GM19193 (cell line): ENCODE data around the gene S1PR5.
A peak's percentile ranks its signal among the peaks of the same experiment; 100 is the strongest.

ENCODE experiments used
- POLR2A ChIP-seq: IDR thresholded peaks from 4 replicates; pipeline ENCODE4 v1.6.1; 2011; ENCODE audit not compliant: insufficient read depth, insufficient read length; ENCODE audit errors: extremely low read depth

S1PR5 gene

DNA sequence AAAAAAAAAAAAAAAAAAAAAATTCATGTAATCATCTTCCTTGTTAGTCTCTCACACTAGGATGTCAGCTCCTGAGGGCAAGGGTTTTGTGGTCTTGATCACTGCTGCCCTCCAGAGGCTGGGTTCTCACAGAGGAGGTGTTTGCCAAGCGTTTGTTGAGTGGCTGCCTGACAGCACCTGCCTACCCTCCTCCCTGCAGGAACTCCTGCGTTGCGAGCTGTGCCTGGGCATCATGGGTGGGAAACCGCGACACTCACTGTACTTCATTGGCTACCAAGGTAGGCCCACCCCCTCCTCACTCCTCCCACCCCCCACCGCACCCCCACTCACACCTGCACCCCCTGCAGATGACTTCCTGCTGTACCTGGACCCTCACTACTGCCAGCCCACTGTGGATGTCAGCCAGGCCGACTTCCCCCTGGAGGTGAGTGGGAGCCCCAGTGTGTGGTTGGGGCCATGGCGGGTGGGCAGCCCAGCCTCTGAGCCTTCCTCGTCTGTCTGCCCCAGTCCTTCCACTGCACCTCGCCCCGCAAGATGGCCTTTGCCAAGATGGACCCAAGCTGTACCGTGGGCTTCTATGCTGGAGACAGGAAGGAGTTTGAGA lies 34.6 kb upstream of the S1PR5 start:
- TF ChIP-seq POLR2A: no peak

DNA sequence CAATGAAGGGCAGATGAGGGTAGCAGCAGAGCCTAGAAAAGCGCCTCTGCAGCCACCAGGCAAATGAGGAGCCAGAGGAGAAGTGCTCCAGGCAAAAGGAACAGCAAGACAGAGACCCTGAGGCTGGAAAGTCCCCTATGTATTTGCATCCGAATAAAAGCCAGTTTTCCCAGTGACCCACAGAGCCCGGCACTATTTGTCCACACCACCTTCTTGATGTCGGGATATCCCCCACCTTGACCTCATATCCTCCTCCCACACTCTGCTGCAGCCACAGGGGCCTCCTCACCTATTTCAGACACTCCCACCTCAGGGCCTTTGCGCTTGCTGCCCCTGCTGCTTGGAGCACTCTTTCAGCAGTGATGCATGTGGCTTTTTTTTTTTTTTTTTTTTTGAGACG lies 33.1 kb upstream of the S1PR5 start:
- no peak for TF ChIP-seq POLR2A

GRCh38 chr19:10549733-10550132 lies 32.5 kb upstream of the S1PR5 start:
- no peak for TF ChIP-seq POLR2A

DNA sequence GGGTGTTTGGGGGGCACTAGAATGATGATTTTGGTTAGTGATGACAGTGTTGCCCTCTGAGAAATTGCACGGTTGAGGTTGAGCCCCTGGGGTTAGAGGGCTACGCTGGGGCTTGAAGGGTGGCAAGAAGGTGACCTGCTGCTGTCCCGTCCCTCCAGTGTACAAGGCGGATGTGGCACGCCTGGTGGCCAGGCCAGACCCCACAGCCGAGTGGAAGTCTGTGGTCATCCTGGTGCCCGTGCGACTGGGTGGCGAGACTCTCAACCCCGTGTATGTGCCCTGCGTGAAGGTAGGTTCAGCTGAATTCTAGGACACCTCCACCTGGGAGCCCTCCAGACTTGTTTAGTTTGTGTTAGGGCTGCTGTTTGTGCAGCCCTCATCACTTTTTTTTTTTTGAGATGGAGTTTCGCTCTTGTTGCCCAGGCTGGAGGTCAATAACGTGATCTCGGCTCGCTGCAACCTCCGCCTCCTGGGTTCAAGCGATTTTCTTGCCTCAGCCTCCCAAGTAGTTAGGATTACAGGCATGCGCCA lies 31.6 kb upstream of the S1PR5 start:
- no peak for TF ChIP-seq POLR2A

DNA sequence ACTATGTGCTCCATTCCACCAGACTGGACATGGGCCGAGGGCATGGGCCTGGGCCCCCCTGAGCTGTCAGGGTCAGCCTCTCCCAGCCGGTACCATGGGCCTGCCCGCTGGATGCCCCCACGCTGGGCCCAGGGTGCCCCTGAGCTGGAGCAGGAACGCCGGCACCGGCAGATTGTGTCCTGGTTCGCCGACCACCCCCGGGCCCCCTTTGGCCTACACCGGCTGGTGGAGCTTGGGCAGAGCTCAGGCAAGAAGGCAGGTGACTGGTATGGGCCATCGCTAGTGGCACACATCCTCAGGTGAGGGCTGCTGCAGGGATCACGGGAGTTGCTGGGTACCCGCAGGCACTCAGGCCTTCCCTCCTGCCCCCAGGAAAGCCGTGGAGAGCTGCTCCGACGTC lies 29.6 kb upstream of the S1PR5 start:
- TF ChIP-seq POLR2A: no peak

GRCh38 chr19:10544753-10545251 lies 27.6 kb upstream of the S1PR5 start:
- TF ChIP-seq POLR2A: no peak

DNA sequence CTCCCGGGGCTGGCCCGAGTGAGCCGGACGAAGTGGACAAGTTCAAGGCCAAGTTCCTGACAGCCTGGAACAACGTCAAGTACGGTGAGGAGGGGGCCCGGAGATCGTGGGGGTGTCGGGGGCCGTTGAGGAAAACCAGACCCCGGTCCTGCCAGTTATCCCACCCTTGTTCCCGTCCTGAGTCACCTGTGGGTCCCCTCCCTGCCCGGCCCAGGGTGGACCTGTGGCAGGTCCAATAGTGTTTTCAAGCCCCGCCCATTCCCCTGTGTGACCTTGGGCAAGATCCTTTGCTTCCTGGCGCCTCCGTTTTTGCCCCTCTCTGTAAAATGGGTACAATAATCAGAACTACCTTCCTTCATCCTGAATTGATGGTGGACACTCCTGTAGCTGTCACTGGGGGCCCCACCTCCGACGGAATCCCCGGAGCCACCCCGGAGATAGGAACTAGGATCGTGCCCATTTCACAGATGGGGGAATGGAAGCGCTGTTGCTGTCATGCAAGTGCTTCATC lies 27.1 kb upstream of the S1PR5 start:
- no peak for TF ChIP-seq POLR2A

DNA sequence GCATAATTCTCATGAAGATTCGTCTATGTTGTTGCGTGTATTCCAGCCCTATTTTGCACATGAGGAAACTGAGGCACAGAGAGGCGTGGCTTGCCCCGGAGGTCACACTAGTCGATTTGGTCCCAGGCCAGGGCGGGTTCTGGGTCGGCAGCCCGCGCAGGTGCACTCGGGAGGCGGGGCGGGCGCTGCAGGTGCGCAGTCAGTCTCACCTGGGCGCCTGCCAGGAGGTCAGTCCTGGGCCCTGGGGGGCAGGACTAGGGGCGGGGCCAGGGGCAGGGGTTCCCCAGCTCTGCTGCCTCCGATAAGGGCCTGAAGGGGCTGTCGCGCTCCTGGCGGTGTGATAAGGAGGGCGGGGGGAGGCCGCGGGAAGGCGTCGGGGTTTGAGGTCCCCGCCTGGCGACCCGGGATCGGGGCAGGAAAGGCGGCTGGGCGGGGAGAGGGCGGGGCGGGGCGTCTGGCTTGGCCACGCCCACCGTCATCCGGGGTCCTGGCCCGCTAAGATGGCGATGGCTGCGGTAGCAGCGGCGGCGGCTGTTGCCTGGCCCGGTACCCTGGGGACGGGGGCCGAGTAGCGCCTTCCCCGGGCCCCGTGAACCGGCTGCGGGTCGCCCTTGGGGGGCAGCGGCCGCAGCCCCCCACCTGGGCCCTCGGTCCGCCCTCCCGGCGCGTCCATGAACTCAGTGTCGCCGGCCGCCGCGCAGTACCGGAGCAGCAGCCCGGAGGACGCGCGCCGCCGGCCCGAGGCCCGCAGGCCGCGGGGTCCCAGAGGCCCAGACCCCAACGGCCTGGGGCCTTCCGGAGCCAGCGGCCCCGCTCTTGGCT lies 26.4 kb upstream of the S1PR5 start, which contains the start of gene ATG4D:
ATG4D (plus strand) TSS at position 485 of the 822 bp plus-strand sequence; CDS start at position 672, 187 bp downstream.
- TF ChIP-seq POLR2A: peak; percentile 85

DNA sequence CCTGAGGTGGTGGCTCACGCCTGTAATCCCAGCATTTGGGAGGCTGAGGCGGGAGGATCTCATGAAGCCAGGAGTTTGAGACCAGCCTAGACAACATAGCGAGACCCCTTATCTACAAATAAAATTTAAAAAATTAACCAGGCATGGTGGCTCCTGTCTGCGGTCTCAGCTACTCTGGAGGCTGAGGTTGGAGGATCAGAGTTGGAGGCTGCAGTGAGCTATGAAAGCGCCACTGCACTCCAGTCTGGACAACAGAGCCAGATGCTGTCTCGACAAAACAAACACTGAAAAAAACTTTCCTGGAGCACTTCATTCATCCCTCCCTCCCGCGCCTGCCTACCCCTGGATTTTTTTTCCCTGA lies 25.8 kb upstream of the S1PR5 start:
- no peak for TF ChIP-seq POLR2A

DNA sequence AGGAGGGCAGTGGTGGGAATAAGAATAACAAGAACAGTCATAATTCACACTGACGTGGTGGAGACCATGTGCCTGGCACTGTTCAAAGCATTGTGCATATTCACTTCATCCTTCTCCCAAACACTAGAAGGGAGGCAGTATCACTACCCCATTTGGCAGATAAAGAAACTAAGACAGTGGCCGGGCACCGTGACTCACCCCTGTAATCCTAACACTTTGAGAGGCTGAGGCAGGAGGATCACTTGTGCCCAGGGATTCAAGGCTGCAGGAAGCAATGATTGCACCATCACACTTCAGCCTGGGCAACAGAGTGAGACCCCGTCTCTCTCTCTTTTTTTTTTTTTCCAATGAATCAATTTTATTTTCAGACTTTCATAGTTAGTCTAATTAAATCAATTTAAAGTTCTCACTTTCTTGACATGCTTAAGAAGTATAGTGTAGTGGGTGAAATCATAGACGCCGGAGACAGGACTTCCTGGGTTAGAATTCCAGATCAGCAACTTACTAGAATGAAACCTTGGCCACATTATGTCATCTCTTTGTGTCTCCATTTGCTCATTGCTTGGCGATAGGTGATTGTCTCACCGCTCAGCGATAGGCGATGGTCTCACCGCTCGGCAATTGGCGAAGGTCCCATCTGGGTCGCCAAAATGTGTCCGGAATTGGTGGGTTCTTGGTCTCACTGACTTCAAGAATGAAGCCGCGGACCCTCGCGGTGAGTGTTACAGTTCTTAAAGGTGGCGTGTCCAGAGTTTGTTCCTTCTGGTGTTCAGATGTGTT lies 21.1 kb upstream of the S1PR5 start:
- TF ChIP-seq POLR2A: no peak

DNA sequence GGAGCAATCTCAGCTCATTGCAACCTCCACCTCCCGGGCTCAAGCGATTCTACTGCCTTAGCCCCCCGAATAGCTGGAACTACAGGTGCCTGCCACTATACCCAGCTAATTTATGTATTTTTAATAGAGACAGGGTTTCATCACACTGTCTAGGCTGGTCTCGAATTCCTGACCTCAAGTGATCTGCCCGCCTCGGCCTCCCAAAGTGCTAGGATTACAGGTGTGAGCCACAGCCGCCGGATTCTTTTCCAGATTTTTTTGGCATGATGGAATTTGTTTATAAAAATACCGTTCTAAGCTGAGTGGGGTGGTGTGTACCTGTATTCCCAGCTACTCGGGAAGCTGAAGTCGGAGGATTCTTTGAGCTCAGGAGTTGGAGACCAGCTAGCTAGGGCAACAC lies 20.4 kb upstream of the S1PR5 start:
- no peak for TF ChIP-seq POLR2A

DNA sequence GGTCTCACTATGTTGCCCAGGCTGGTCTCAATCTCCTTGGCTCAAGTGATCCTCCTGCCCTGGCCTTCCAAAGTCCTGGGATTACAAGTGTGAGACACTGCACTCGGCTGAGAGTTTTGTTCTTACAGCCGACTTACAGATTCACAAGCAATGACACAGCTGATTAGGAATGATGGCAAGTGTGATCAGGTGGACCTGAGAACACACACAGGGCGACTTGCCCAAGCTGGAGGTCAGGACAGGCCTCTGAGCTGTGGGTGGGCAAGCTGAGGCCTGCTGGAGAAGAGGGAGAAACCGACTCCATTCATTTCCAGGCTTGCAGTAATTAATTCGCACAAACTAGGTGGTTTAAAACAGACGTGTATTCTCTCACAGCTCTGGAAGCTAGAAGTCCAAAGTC lies 18.4 kb upstream of the S1PR5 start:
- no peak for TF ChIP-seq POLR2A

GRCh38 chr19:10533646-10534386 lies 16.6 kb upstream of the S1PR5 start:
- no peak for TF ChIP-seq POLR2A

- TF ChIP-seq POLR2A: no peak
Observed at GRCh38 chr19:10532457-10532856, 15.2 kb upstream of the S1PR5 start.
